MM.1S (cell line): ENCODE measurements around the gene FAAH.

Experiments
- EZH2 ChIP-seq: fragments of 300-600 bp; sonication (generic); optimal IDR thresholded peaks from 2 replicates; pipeline ENCODE3; 2017; ENCODE audit warnings: low read depth, mild to moderate bottlenecking, antibody characterized with exemption, low read length, mixed read lengths
- EZH2phosphoT487 ChIP-seq: fragments of 300-600 bp; sonication (generic); IDR thresholded peaks from 2 replicates; pipeline ENCODE4 v1.6.1; 2018; ENCODE audit warnings: antibody characterized with exemption, low read length
- TF ChIP-seq, protein P1 (sequence below): fragments of 300-600 bp; sonication (generic); IDR thresholded peaks from 2 replicates; pipeline ENCODE4 v1.5.1; 2016; ENCODE audit warnings: antibody characterized with exemption, low read length, mixed read lengths

DNA sequence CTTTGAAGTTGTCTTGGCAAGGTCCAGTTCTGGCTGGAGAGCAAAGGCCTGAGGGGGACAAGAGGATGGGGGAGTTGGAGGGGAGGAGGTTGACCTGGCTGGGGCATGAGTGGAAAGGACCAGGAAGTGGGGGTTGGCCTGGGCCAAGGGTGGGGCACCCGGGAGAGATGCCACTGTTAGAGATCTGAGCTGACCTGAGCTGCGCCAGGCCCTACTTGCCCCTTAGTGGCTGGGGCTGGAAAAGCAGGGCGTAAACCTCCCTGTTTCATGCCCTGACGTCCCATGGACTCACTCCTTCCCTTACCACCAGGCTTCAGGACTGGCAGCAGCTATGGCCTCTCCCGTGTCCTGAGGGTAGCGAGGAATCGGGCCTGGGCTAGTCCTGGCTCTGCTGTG lies 16.9 kb downstream of the FAAH start:
- TF ChIP-seq, protein P1, sequence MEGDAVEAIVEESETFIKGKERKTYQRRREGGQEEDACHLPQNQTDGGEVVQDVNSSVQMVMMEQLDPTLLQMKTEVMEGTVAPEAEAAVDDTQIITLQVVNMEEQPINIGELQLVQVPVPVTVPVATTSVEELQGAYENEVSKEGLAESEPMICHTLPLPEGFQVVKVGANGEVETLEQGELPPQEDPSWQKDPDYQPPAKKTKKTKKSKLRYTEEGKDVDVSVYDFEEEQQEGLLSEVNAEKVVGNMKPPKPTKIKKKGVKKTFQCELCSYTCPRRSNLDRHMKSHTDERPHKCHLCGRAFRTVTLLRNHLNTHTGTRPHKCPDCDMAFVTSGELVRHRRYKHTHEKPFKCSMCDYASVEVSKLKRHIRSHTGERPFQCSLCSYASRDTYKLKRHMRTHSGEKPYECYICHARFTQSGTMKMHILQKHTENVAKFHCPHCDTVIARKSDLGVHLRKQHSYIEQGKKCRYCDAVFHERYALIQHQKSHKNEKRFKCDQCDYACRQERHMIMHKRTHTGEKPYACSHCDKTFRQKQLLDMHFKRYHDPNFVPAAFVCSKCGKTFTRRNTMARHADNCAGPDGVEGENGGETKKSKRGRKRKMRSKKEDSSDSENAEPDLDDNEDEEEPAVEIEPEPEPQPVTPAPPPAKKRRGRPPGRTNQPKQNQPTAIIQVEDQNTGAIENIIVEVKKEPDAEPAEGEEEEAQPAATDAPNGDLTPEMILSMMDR: no peak
- TF ChIP-seq EZH2: no peak
- TF ChIP-seq EZH2phosphoT487: no peak
